Gastroesophageal sphincter (tissue), 4 donors: ENCODE results near the gene LCT. TPM values are rescaled to one million over a fixed set of nuclear protein-coding genes. Genes with fewer than 3 reads are reported as not detected.

Experiments used
- ATAC-seq: fragments of 150-250 bp; one replicate; pipeline ENCODE4 v1.9.1; 2016; ENCODE audit warnings: mild to moderate bottlenecking, moderate library complexity
- H3K27ac ChIP-seq, 4 donors: fragments of 200-600 bp; sonication (generic) in 3 of 4; 1 replicate in 3 of 4; 2 replicates in 1 of 4; pipeline ENCODE4 v1.5.1; 2016 to 2019
- H3K27me3 ChIP-seq: fragments of 200-600 bp; sonication (generic); one replicate; pipeline ENCODE4 v1.5.1; 2019
- H3K36me3 ChIP-seq, 2 donors: fragments of 200-600 bp; sonication (generic); one replicate each; pipeline ENCODE4 v1.5.1; 2019; ENCODE audit warnings: control low read depth in 1 of 2
- H3K4me1 ChIP-seq, 3 donors: fragments of 200-600 bp; sonication (generic); 1 replicate in 2 of 3; 2 replicates in 1 of 3; pipeline ENCODE4 v1.5.1; 2016 to 2019; ENCODE audit warnings: control low read depth in 2 of 3
- H3K4me3 ChIP-seq, 2 donors: fragments of 200-600 bp; sonication (generic); one replicate each; pipeline ENCODE4 v1.5.1; 2019; ENCODE audit warnings: mild to moderate bottlenecking in 1 of 2, moderate library complexity in 1 of 2
- H3K9me3 ChIP-seq, 3 donors: fragments of 200-600 bp; sonication (generic); one replicate each; pipeline ENCODE4 v1.5.1; 2017 to 2019; ENCODE audit warnings: control low read depth in 2 of 3
- EP300 ChIP-seq: sonication (generic); formaldehyde crosslinking; IDR thresholded peaks from one replicate; pipeline ENCODE4 v1.6.1; 2017; ENCODE audit warnings: antibody characterized with exemption, mild to moderate bottlenecking
- POLR2A ChIP-seq, 2 donors: fragments of 450-650 bp; IDR thresholded peaks; one replicate each; pipeline ENCODE4 v1.6.1; 2017; ENCODE audit warnings: antibody characterized with exemption in 2 of 2, mild to moderate bottlenecking in 2 of 2, moderate library complexity in 1 of 2
- POLR2AphosphoS5 ChIP-seq: sonication (generic); formaldehyde crosslinking; IDR thresholded peaks from one replicate; pipeline ENCODE4 v1.6.1; 2017; ENCODE audit warnings: antibody characterized with exemption
- WGBS, 2 donors: methylation state at CpG; one replicate each; pipeline ENCODE4 v1.1.5; 2018; ENCODE audit warnings: low coverage in 1 of 2; 5-methylcytosine and 5-hydroxymethylcytosine counted together
- total RNA-seq, 4 donors: library from RNA; depleted of rRNA; stranded (reverse); fragments of >200 nt; gene quantifications; one replicate each; pipeline ENCODE4 v1.1.0, GENCODE V29; 2016
- TF ChIP-seq, protein P1 (sequence below), 4 experiments: fragments of 200-600 bp in 2 of 4; fragments of 450-650 bp in 2 of 4; sonication (generic) in 1 of 4; IDR thresholded peaks; one replicate each; pipeline ENCODE4 v1.5.1; 2017 to 2019; ENCODE audit warnings: antibody characterized with exemption in 4 of 4, mild to moderate bottlenecking in 2 of 4, moderate library complexity in 2 of 4

LCT gene
- total RNA-seq, 4 donors from 2014 or later = not detected

DNA sequence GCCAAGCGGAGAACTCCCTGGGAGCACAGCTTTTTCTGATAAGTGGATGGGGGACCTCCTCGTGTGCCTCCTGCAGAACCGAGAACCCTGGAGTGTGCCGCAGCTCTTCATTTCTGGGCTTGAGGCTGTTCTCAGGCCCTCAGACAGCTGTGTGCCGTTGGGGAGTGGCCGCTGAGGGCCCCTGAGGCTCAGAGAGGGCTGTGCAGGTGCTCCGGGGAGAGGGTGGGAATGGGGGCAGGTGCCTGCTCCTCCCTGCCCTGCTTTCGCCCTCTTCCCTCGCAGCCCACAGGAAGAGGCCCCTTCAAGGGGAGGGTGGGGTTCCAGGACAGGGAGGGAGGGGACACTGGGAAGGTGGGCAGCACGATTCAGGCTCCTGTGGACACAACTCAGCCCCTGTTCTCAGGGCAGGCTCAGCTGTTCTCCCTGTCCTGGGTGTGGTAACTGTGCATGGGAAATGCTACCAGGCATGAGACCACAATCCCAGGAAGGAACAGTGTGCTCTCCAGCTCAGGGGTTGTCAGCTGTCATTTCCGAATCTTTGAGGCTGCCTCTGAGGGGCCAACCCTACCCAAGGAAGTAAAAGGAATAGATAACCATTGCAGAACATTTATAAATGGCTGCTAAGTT lies 11.3 kb downstream of the LCT start:
- H3K9me3 ChIP-seq = peaks cover 0 to 19% (median 0%) of the 10 kb centered on the region in 3 donors
- H3K4me1 ChIP-seq = no peaks in the 10 kb centered on the region
- WGBS, 2 donors = 39 to 53% methylated on average over 5 to 6 of the region's 11 CpGs
- no peak for TF ChIP-seq POLR2A (IDR thresholded peaks at IDR 0.05)
- no peak for TF ChIP-seq POLR2AphosphoS5
- no peak for TF ChIP-seq EP300
- no peak overlapping the region for H3K27ac ChIP-seq
- H3K27me3 ChIP-seq = peaks cover 5% of the 10 kb centered on the region
- no peak overlapping the region for H3K4me3 ChIP-seq
- no peak for ATAC-seq
- no peaks in the 10 kb centered on the region for H3K36me3 ChIP-seq

DNA sequence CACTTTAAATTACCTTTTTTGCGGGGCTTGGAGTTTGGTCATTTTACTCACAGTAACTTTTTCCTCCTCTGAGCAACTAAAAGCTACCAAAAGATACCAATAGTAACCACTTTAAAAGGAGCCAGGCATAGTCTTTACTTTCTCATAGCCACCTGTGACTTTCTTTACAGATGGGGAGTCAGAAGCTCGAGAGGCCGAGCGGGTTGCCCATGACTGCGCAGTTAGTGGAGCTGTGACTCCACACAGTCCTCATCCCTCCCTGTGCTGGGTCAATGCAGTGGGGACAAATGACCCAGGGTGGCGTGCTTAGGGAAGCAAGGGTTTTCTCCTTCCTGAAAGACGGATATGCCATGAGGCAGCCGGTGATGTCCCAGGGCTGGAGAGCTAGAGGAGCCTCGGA lies 11.9 kb downstream of the LCT start:
- TF ChIP-seq POLR2A (IDR thresholded peaks at IDR 0.05) (no peak), POLR2AphosphoS5 (no peak), EP300 (no peak)
- TF ChIP-seq, protein P1, sequence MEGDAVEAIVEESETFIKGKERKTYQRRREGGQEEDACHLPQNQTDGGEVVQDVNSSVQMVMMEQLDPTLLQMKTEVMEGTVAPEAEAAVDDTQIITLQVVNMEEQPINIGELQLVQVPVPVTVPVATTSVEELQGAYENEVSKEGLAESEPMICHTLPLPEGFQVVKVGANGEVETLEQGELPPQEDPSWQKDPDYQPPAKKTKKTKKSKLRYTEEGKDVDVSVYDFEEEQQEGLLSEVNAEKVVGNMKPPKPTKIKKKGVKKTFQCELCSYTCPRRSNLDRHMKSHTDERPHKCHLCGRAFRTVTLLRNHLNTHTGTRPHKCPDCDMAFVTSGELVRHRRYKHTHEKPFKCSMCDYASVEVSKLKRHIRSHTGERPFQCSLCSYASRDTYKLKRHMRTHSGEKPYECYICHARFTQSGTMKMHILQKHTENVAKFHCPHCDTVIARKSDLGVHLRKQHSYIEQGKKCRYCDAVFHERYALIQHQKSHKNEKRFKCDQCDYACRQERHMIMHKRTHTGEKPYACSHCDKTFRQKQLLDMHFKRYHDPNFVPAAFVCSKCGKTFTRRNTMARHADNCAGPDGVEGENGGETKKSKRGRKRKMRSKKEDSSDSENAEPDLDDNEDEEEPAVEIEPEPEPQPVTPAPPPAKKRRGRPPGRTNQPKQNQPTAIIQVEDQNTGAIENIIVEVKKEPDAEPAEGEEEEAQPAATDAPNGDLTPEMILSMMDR (IDR thresholded peaks at IDR 0.05) = no peak
- Histone ChIP-seq H3K27ac (no peak overlapping the region), H3K36me3 (no peaks in the 10 kb centered on the region), H3K4me1 (no peaks in the 10 kb centered on the region), H3K27me3 (peaks cover 5% of the 10 kb centered on the region), H3K4me3 (no peak overlapping the region), H3K9me3 (peaks cover 0 to 19% (median 0%) of the 10 kb centered on the region in 3 donors)
- 79 to 100% methylated on average over 1 to 3 of the region's 9 CpGs for WGBS, 2 donors
- no peak for ATAC-seq

GRCh38 chr2:135822855-135823254 lies 14.1 kb downstream of the LCT start:
- WGBS, 2 donors = 78% methylated on average over 1 of the region's 1 CpG; no CpG with 5 or more reads in 1 of the 2 donors
- no peak overlapping the region for H3K27ac ChIP-seq
- peaks cover 5% of the 10 kb centered on the region for H3K27me3 ChIP-seq
- no peaks in the 10 kb centered on the region for H3K36me3 ChIP-seq
- H3K9me3 ChIP-seq = peaks cover 0 to 19% (median 0%) of the 10 kb centered on the region in 3 donors
- no peak overlapping the region for H3K4me3 ChIP-seq
- no peak for ATAC-seq
- TF ChIP-seq EP300 (no peak), POLR2AphosphoS5 (no peak), POLR2A (IDR thresholded peaks at IDR 0.05) (no peak)
- TF ChIP-seq, protein P1 (IDR thresholded peaks at IDR 0.05) = no peak
- no peaks in the 10 kb centered on the region for H3K4me1 ChIP-seq

DNA sequence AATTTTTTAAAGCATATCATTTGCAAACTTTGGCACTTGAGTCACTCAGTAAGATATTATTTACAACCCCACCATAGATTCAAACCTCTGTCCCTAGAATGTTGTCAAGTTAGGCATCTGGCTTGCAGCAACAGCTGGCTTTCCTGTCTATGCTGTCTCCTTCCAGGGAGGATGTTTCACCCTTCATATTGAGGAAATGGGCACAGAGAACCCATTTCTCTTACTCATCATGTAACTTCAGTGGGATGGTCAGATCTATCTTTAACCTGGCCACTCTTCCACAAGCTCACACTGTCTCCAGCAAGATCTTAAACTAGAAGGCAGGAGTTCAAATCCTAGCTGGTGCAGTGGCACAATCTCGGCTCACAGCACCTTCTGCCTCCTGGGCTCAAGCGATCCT lies 15.8 kb downstream of the LCT start:
- peaks cover 5% of the 10 kb centered on the region for H3K27me3 ChIP-seq
- WGBS, 2 donors = 81 to 86% methylated on average over 2 of the region's 2 CpGs
- H3K36me3 ChIP-seq = no peaks in the 10 kb centered on the region
- ATAC-seq = no peak
- TF ChIP-seq, protein P1 (IDR thresholded peaks at IDR 0.05) = no peak
- TF ChIP-seq POLR2A (IDR thresholded peaks at IDR 0.05) (no peak), EP300 (no peak), POLR2AphosphoS5 (no peak)
- H3K4me1 ChIP-seq = no peaks in the 10 kb centered on the region
- H3K9me3 ChIP-seq = peaks cover 0 to 19% (median 0%) of the 10 kb centered on the region in 3 donors
- H3K27ac ChIP-seq = no peak overlapping the region
- no peak overlapping the region for H3K4me3 ChIP-seq

DNA sequence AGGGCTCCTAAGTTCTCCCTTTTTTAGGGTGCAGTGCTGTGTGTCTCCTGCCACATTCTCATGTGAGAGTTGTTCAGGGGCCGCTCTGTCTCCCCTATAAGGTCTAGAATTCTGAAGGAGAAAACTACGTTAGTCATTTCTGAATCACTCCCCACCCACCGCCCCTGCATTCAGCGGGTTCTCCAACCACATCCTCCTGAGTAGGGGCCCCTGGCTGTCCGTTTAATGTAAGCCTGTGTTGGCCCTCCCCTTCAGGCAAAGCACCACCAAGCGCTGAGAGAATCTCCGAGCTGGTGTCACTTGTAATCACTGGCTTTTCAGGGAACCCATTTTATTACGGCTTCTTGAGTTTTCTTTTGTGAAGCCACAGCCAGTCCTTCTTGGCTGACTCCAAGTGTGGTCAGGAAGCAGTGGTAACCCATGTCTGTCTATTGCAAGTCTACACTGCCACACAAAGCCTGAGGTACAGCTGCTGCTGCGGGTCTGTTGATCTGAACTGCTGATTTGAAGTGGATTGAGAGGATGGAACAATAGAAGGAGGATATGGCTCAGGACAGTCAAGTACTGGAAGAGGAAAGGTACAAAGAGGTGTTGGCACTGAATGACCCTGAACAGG lies 16.9 kb downstream of the LCT start:
- no peaks in the 10 kb centered on the region for H3K36me3 ChIP-seq
- peaks cover 0 to 19% (median 0%) of the 10 kb centered on the region in 3 donors for H3K9me3 ChIP-seq
- no peak for ATAC-seq
- no peak overlapping the region for H3K27ac ChIP-seq
- no peaks in the 10 kb centered on the region for H3K4me1 ChIP-seq
- H3K27me3 ChIP-seq = peaks cover 5% of the 10 kb centered on the region
- TF ChIP-seq, protein P1 (IDR thresholded peaks at IDR 0.05) = no peak
- no peak for TF ChIP-seq POLR2A (IDR thresholded peaks at IDR 0.05)
- no peak for TF ChIP-seq POLR2AphosphoS5
- TF ChIP-seq EP300 = no peak
- H3K4me3 ChIP-seq = no peak overlapping the region
- 69% methylated on average over 9 of the region's 9 CpGs; no CpG with 5 or more reads in 1 of the 2 donors for WGBS, 2 donors
